Adrenal gland (tissue), 5 donors: ENCODE data around the gene KPNA5.

Source experiments
- POLR2A ChIP-seq, 2 donors: fragments of 450-650 bp; IDR thresholded peaks; one replicate each; pipeline ENCODE4 v1.6.1; 2017; ENCODE audit warnings: antibody characterized with exemption in 2 of 2, mild to moderate bottlenecking in 2 of 2, moderate library complexity in 1 of 2
- TF ChIP-seq, protein P1 (sequence below), 6 experiments: fragments of 450-650 bp in 4 of 6; fragments of 200-600 bp in 2 of 6; sonication (generic) in 1 of 6; IDR thresholded peaks; 1 replicate in 5 of 6; 2 replicates in 1 of 6; pipeline versions ENCODE4 v1.5.1 to v1.8.0; 2016 to 2021; ENCODE audit warnings: antibody characterized with exemption in 6 of 6, mild to moderate bottlenecking in 2 of 6, moderate library complexity in 1 of 6
- donor health status: DM: no; HTN: no; CAD: no.

DNA sequence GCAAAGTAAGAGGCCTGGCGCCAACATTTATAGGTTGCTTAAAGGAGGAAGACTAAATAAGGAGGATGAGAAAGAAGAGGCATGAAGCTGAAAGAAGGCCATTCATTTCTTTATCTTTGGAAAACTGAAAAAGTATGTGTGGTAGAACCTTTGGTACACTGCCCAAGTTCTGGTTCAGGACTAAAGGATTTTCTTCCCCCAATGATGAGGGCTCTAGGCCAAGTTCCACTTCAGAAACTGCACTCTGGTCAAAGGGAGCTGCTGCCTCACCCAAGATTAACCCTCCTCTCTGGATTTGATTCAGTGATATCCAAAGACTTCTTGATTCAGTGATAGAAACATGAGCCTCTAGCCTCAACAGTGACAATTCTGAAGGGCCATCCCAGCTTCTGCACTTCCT is 5.0 kb upstream of the KPNA5 start:
- TF ChIP-seq, protein P1, sequence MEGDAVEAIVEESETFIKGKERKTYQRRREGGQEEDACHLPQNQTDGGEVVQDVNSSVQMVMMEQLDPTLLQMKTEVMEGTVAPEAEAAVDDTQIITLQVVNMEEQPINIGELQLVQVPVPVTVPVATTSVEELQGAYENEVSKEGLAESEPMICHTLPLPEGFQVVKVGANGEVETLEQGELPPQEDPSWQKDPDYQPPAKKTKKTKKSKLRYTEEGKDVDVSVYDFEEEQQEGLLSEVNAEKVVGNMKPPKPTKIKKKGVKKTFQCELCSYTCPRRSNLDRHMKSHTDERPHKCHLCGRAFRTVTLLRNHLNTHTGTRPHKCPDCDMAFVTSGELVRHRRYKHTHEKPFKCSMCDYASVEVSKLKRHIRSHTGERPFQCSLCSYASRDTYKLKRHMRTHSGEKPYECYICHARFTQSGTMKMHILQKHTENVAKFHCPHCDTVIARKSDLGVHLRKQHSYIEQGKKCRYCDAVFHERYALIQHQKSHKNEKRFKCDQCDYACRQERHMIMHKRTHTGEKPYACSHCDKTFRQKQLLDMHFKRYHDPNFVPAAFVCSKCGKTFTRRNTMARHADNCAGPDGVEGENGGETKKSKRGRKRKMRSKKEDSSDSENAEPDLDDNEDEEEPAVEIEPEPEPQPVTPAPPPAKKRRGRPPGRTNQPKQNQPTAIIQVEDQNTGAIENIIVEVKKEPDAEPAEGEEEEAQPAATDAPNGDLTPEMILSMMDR (IDR thresholded peaks at IDR 0.05), result no peak
- TF ChIP-seq POLR2A (IDR thresholded peaks at IDR 0.05), result no peak
